Breast epithelium (tissue), 4 donors: ENCODE results near the gene TMEM150B. TPM values are rescaled to one million over a fixed set of nuclear protein-coding genes. Genes with fewer than 3 reads are reported as not detected.

Source experiments
- DNase-seq, 2 donors: peaks; one replicate each; pipeline ENCODE4 v3.0.0-alpha.2; 2019; ENCODE audit warnings: low spot score in 2 of 2
- H3K27ac ChIP-seq, 2 donors: fragments of 200-600 bp; sonication (generic) in 1 of 2; one replicate each; pipeline ENCODE4 v1.5.1; 2016 to 2019; ENCODE audit warnings: mild to moderate bottlenecking in 1 of 2
- H3K27me3 ChIP-seq, 2 donors: fragments of 200-600 bp; sonication (generic) in 1 of 2; one replicate each; pipeline versions ENCODE4 v1.5.1 to v1.6.0; 2017 to 2019; ENCODE audit warnings: control low read depth in 1 of 2, mild to moderate bottlenecking in 1 of 2
- H3K36me3 ChIP-seq: fragments of 200-600 bp; one replicate; pipeline ENCODE4 v1.5.1; 2019
- H3K4me1 ChIP-seq, 2 donors: fragments of 200-600 bp; sonication (generic); one replicate each; pipeline ENCODE4 v1.5.1; 2016 to 2019; ENCODE audit warnings: control low read depth in 1 of 2
- H3K4me3 ChIP-seq, 3 donors: fragments of 200-600 bp; sonication (generic); 1 replicate in 2 of 3; 2 replicates in 1 of 3; pipeline ENCODE4 v1.5.1; 2016 to 2019; ENCODE audit warnings: mild to moderate bottlenecking in 3 of 3, moderate library complexity in 2 of 3
- H3K9me3 ChIP-seq, 2 donors: fragments of 200-600 bp; sonication (generic) in 1 of 2; one replicate each; pipeline ENCODE4 v1.5.1; 2016 to 2019; ENCODE audit warnings: control low read depth in 1 of 2
- CTCF ChIP-seq, 3 donors: fragments of 450-650 bp; IDR thresholded peaks; one replicate each; pipeline ENCODE4 v1.5.1; 2016 to 2017; ENCODE audit warnings: antibody characterized with exemption in 3 of 3, mild to moderate bottlenecking in 3 of 3, moderate library complexity in 3 of 3
- POLR2A ChIP-seq: fragments of 450-650 bp; IDR thresholded peaks from one replicate; pipeline ENCODE4 v1.6.1; 2016; ENCODE audit warnings: antibody characterized with exemption, mild to moderate bottlenecking, moderate library complexity
- POLR2AphosphoS5 ChIP-seq, 3 donors: sonication (generic); formaldehyde crosslinking; IDR thresholded peaks; one replicate each; pipeline ENCODE4 v1.6.1; 2017; ENCODE audit warnings: antibody characterized with exemption in 3 of 3
- intact Hi-C: fragments of 100-400 bp; cut with DNase I; formaldehyde crosslinking; loops from one replicate; pipeline ENCODE4 v1.15.1; 2023; ENCODE audit warnings: low total_unique reads
- total RNA-seq, 3 donors: library from RNA; depleted of rRNA; stranded (reverse); fragments of >200 nt; gene quantifications; one replicate each; pipeline ENCODE4 v1.1.0, GENCODE V29; 2016

Gene TMEM150B
- 10 to 100 TPM in 1 of 3 donors, 1 to 10 TPM in 2; 1.6 to 11.8 (median 3.1) TPM for total RNA-seq

DNA sequence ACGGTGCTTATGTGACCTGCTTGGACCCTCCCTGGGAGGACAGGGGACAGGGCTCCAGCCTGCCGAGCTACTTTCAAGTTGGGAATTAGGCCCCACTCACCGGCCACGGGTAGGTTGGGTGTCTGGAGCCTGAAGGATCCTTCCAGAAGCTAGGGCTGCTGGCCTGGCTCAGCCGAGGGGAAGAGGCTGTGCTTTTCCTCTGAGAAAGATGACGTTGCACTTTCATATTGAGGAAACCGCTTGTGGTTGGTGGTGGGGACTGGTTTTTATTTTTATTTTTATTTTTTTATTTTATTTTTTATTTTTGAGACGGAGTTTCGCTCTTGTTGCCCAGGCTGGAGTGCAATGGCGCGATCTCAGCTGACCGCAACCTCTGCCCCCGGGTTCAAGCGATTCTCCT is at the start of gene TMEM150B:
Gene TMEM150B (minus strand): TSS at position 170 of the 400 bp plus-strand sequence. CDS start 4,305 bp downstream, outside the sequence.
- no peaks in the 10 kb centered on the region for H3K36me3 ChIP-seq
- TF ChIP-seq POLR2AphosphoS5 (IDR thresholded peaks at IDR 0.05) = no peak
- no peak for TF ChIP-seq CTCF (IDR thresholded peaks at IDR 0.05)
- no peak for TF ChIP-seq POLR2A
- peaks cover 0 to 5% of the 10 kb centered on the region in 2 donors for H3K27me3 ChIP-seq
- peak within 1 kb of the TSS in 1 of 3 donors; percentile 3 for H3K4me3 ChIP-seq
- no peaks in the 10 kb centered on the region for H3K9me3 ChIP-seq
- intact Hi-C loops = no loop called here
- H3K4me1 ChIP-seq = no peaks in the 10 kb centered on the region
- no peak within 1 kb of the TSS for H3K27ac ChIP-seq
- DNase-seq = no peak

GRCh38 chr19:55373993-55374757 is 49.0 kb upstream of the TMEM150B start:
- Histone ChIP-seq H3K27ac (peak overlapping the region in 1 of 2 donors; percentile 4), H3K36me3 (no peaks in the 10 kb centered on the region), H3K9me3 (no peaks in the 10 kb centered on the region), H3K4me3 (peak overlapping the region in 1 of 3 donors; percentile 50), H3K4me1 (peaks cover under 1 to 6% of the 10 kb centered on the region in 2 donors), H3K27me3 (peaks cover 7 to 49% of the 10 kb centered on the region in 2 donors)
- intact Hi-C loops = no loop called here
- DNase-seq = no peak
- TF ChIP-seq POLR2AphosphoS5 (IDR thresholded peaks at IDR 0.05) (no peak), POLR2A (no peak), CTCF (IDR thresholded peaks at IDR 0.05) (no peak)

DNA sequence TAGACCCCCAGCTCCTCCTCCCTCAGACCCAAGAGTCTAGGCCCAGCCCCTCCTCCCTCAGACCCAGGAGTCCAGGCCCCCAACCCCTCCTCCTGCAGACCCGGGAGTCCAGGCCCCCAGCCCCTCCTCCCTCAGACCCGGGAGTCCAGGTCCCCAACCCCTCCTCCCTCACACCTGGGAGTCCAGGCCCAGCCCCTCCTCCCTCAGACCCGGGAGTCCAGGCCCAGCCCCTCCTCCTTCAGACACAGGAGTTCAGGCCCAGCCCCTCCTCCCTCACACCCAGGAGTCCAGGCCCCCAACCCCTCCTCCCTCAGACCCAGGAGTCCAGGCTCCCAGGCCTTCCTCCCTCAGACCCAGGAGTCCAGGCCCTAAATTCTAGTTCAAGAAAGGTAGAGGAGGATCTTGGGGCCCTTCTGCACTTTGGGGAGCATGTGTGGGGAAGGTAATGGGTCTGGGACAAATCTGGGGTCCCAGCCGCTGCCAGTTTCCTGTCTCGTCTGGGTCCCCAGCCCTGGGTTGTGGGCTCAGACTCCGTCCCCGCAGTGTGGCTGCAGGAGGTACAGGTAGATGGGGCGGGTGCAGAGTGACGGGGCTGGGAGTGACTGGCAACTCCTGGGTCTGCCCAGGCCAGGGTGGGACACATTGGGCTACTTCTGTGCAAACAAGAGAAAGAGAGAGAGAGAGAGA is 48.3 kb upstream of the TMEM150B start:
- intact Hi-C loops = no loop called here

DNA sequence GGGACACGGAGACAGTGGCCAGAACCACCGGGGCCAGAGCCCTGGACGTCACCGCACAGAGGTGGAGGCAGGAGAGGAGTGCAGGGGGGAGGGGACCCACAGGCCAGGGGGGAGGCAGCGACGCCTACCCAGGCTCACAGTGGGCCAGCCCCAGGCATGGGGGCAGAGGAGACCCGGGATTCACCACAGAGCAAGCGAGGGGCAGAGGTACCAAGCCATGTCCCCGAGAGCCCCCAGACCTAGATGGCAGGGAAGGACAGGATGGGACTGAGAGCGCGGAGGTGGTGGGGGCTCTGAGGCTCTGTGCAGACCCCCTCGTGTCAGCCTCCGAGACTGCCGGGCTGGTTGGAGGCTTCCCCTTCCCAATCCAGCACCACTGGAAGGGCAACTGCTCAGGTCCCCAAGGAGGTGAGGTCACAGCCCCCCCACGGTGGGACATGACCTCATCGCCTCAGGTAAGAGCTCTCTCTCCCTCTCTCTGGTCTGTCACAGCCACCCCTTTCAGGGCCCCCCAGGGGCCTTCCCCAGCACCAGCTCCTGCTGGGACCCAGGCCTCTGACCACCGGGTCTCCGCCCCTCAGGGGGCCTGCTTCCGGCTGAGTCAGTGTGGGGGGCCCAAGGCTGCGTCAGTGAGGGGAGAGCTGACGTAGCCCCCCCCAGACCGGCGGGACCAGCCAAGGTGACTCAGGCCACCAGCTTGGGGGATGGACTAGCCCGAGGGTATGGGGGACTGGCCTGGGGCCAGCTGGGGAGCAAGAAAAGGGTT is 47.4 kb upstream of the TMEM150B start:
- DNase-seq = no peak
- intact Hi-C loops = no loop called here
- no peak for TF ChIP-seq CTCF (IDR thresholded peaks at IDR 0.05)
- Histone ChIP-seq H3K4me3 (no peak overlapping the region), H3K27ac (no peak overlapping the region), H3K27me3 (peaks cover 16 to 62% of the 10 kb centered on the region in 2 donors), H3K9me3 (no peaks in the 10 kb centered on the region), H3K36me3 (no peaks in the 10 kb centered on the region), H3K4me1 (peaks cover 4 to 6% of the 10 kb centered on the region in 2 donors)

More for the DNA sequence above, 48.3 kb upstream of the TMEM150B start:
- Histone ChIP-seq H3K9me3 (no peaks in the 10 kb centered on the region), H3K27me3 (peaks cover 12 to 56% of the 10 kb centered on the region in 2 donors), H3K4me1 (peaks cover 4 to 6% of the 10 kb centered on the region in 2 donors), H3K27ac (no peak overlapping the region), H3K36me3 (no peaks in the 10 kb centered on the region), H3K4me3 (no peak overlapping the region)
- TF ChIP-seq CTCF (IDR thresholded peaks at IDR 0.05) = no peak
- TF ChIP-seq POLR2A = no peak
- no peak for TF ChIP-seq POLR2AphosphoS5 (IDR thresholded peaks at IDR 0.05)
- no peak for DNase-seq
